GM18870 (cell line): ENCODE data around the gene MPLKIP.
"Not testable (repeated sequence)": the region's sequence is repeated elsewhere in the genome, so short reads cannot be mapped to it uniquely, and the experiment has no call there.

ENCODE experiments used
- ATAC-seq: cut with Tn5 transposase; IDR thresholded peaks from one replicate; pipeline ENCODE4 v1.9.1; 2021; ENCODE audit warnings: moderate library complexity; ENCODE audit not compliant: unreplicated experiment

Gene MPLKIP

GRCh38 chr7:40134428-40135316 is at the start of gene MPLKIP, which contains the start of gene SUGCT:
Gene MPLKIP (minus strand): TSS chr7:40134622. CDS start chr7:40134567, 55 bp downstream.
Gene SUGCT (plus strand): TSS chr7:40135005.
- peak; percentile 93 for ATAC-seq

GRCh38 chr7:40182452-40182851 is 48.0 kb upstream of the MPLKIP start:
- ATAC-seq = no peak

GRCh38 chr7:40177071-40177470 is 42.6 kb upstream of the MPLKIP start:
- ATAC-seq = no peak

- no peak for ATAC-seq
These were observed 41.5 kb upstream of the MPLKIP start for GRCh38 chr7:40175725-40176510.

- not testable (repeated sequence) for ATAC-seq
These were observed 40.8 kb upstream of the MPLKIP start for GRCh38 chr7:40175256-40175655.

- ATAC-seq = not testable (repeated sequence)
These were observed 38.7 kb upstream of the MPLKIP start for GRCh38 chr7:40173121-40173520.

GRCh38 chr7:40168266-40168665 is 33.8 kb upstream of the MPLKIP start:
- not testable (repeated sequence) for ATAC-seq

GRCh38 chr7:40167291-40167690 is 32.9 kb upstream of the MPLKIP start:
- no peak for ATAC-seq

- ATAC-seq = no peak
These were observed 30.8 kb upstream of the MPLKIP start for GRCh38 chr7:40165216-40165615.

- no peak for ATAC-seq
These were observed 28.1 kb upstream of the MPLKIP start for GRCh38 chr7:40162516-40162915.

- no peak for ATAC-seq
These were observed 22.6 kb upstream of the MPLKIP start for GRCh38 chr7:40156988-40157387.

- ATAC-seq = no peak
These were observed 17.1 kb upstream of the MPLKIP start for GRCh38 chr7:40151504-40151903.

- no peak for ATAC-seq
These were observed 14.2 kb upstream of the MPLKIP start for GRCh38 chr7:40148671-40149070.

GRCh38 chr7:40148247-40148580 is 13.8 kb upstream of the MPLKIP start:
- not testable (repeated sequence) for ATAC-seq

GRCh38 chr7:40147371-40148246 is 13.2 kb upstream of the MPLKIP start:
- no peak for ATAC-seq

GRCh38 chr7:40145596-40146130 is 11.2 kb upstream of the MPLKIP start:
- not testable (repeated sequence) for ATAC-seq

- not testable (repeated sequence) for ATAC-seq
These were observed 7.5 kb upstream of the MPLKIP start for GRCh38 chr7:40141916-40142315.

GRCh38 chr7:40139891-40140290 is 5.5 kb upstream of the MPLKIP start:
- not testable (repeated sequence) for ATAC-seq

GRCh38 chr7:40138973-40139372 is 4.6 kb upstream of the MPLKIP start:
- ATAC-seq = no peak

GRCh38 chr7:40137563-40137962 is 3.1 kb upstream of the MPLKIP start:
- no peak for ATAC-seq

- no peak for ATAC-seq
These were observed 842 bp upstream of the MPLKIP start for GRCh38 chr7:40135317-40135610.
